Thyroid gland (tissue), 4 donors: Measurements from ENCODE around the gene EIF4E3. TPM values are rescaled to one million over a fixed set of nuclear protein-coding genes. Genes with fewer than 3 reads are reported as not detected.

Experiments used
- DNase-seq, 2 donors: peaks; one replicate each; pipeline ENCODE4 v3.0.0-alpha.2; 2019
- H3K27ac ChIP-seq, 3 donors: fragments of 200-600 bp; sonication (generic); 1 replicate in 2 of 3; 2 replicates in 1 of 3; pipeline ENCODE4 v1.5.1; 2016 to 2019; ENCODE audit warnings: mild to moderate bottlenecking in 1 of 3, moderate library complexity in 1 of 3
- H3K27me3 ChIP-seq: fragments of 200-600 bp; sonication (generic); one replicate; pipeline ENCODE4 v1.5.1; 2019
- H3K36me3 ChIP-seq, 2 donors: fragments of 200-600 bp; sonication (generic); one replicate each; pipeline ENCODE4 v1.5.1; 2016 to 2019
- H3K4me1 ChIP-seq, 2 donors: fragments of 200-600 bp; sonication (generic); one replicate each; pipeline ENCODE4 v1.5.1; 2017 to 2019
- H3K4me3 ChIP-seq, 3 donors: fragments of 200-600 bp; sonication (generic); replicated peaks in 1 of 3; 1 replicate in 2 of 3; 2 replicates in 1 of 3; pipeline ENCODE4 v1.5.1; 2016; ENCODE audit warnings: mild to moderate bottlenecking in 1 of 3
- H3K9me3 ChIP-seq: fragments of 200-600 bp; sonication (generic); one replicate; pipeline ENCODE4 v1.5.1; 2017
- POLR2A ChIP-seq, 2 donors: fragments of 450-650 bp; IDR thresholded peaks; one replicate each; pipeline ENCODE4 v1.6.1; 2017; ENCODE audit warnings: antibody characterized with exemption in 2 of 2, mild to moderate bottlenecking in 2 of 2, moderate library complexity in 1 of 2
- WGBS, 2 donors: methylation state at CpG; one replicate each; pipeline ENCODE4 v1.1.5; 2017; 5-methylcytosine and 5-hydroxymethylcytosine counted together
- intact Hi-C: fragments of 100-400 bp; cut with DNase I; formaldehyde crosslinking; loops from one replicate; pipeline ENCODE4 v1.15.1; 2023
- total RNA-seq, 4 donors: library from RNA; depleted of rRNA; stranded (reverse); fragments of >200 nt; gene quantifications; one replicate each; pipeline ENCODE4 v1.2.3, GENCODE V29; 2016
- TF ChIP-seq, protein P1 (sequence below), 6 experiments: fragments of 200-600 bp in 3 of 6; fragments of 450-650 bp in 3 of 6; sonication (generic) in 3 of 6; IDR thresholded peaks; one replicate each; pipeline ENCODE4 v1.5.1; 2016 to 2019; ENCODE audit warnings: antibody characterized with exemption in 6 of 6, mild to moderate bottlenecking in 2 of 6, inconsistent platforms in 1 of 6, moderate library complexity in 1 of 6

EIF4E3 gene
- total RNA-seq, 4 donors from 2014 or later: 18.4 to 26.6 (median 26.0) TPM

GRCh38 chr3:71676931-71677330, 48.3 kb downstream of the EIF4E3 start:
- DNase-seq: no peak
- Histone ChIP-seq H3K27ac (no peak overlapping the region), H3K27me3 (no peaks in the 10 kb centered on the region), H3K4me1 (peaks cover 12 to 19% of the 10 kb centered on the region in 2 donors), H3K9me3 (no peaks in the 10 kb centered on the region), H3K4me3 (no peak overlapping the region), H3K36me3 (no peaks in the 10 kb centered on the region)
- intact Hi-C loops: no loop called here
- TF ChIP-seq POLR2A (IDR thresholded peaks at IDR 0.05): no peak
- TF ChIP-seq, protein P1, sequence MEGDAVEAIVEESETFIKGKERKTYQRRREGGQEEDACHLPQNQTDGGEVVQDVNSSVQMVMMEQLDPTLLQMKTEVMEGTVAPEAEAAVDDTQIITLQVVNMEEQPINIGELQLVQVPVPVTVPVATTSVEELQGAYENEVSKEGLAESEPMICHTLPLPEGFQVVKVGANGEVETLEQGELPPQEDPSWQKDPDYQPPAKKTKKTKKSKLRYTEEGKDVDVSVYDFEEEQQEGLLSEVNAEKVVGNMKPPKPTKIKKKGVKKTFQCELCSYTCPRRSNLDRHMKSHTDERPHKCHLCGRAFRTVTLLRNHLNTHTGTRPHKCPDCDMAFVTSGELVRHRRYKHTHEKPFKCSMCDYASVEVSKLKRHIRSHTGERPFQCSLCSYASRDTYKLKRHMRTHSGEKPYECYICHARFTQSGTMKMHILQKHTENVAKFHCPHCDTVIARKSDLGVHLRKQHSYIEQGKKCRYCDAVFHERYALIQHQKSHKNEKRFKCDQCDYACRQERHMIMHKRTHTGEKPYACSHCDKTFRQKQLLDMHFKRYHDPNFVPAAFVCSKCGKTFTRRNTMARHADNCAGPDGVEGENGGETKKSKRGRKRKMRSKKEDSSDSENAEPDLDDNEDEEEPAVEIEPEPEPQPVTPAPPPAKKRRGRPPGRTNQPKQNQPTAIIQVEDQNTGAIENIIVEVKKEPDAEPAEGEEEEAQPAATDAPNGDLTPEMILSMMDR (IDR thresholded peaks at IDR 0.05): no peak
- 88% methylated on average over 2 of the region's 2 CpGs for WGBS, 2 donors

- no peak overlapping the region for H3K27ac ChIP-seq
- DNase-seq: no peak
- H3K27me3 ChIP-seq: no peaks in the 10 kb centered on the region
These were observed 51.7 kb downstream of the EIF4E3 start for GRCh38 chr3:71673486-71673885.

GRCh38 chr3:71672807-71673206, 52.4 kb downstream of the EIF4E3 start:
- Histone ChIP-seq H3K36me3 (no peaks in the 10 kb centered on the region), H3K27ac (no peak overlapping the region), H3K4me1 (no peaks in the 10 kb centered on the region), H3K4me3 (no peak overlapping the region), H3K9me3 (no peaks in the 10 kb centered on the region), H3K27me3 (no peaks in the 10 kb centered on the region)
- 86 to 98% methylated on average over 6 of the region's 6 CpGs for WGBS, 2 donors
- intact Hi-C loops: no loop called here
- DNase-seq: no peak
- no peak for TF ChIP-seq POLR2A (IDR thresholded peaks at IDR 0.05)
- TF ChIP-seq, protein P1 (IDR thresholded peaks at IDR 0.05): no peak

More at GRCh38 chr3:71673486-71673885, 51.7 kb downstream of the EIF4E3 start:
- intact Hi-C loops: no loop called here
- no peaks in the 10 kb centered on the region for H3K36me3 ChIP-seq
- H3K9me3 ChIP-seq: no peaks in the 10 kb centered on the region
- WGBS, 2 donors: 90 to 98% methylated on average over 1 of the region's 1 CpG
- H3K4me1 ChIP-seq: no peaks in the 10 kb centered on the region
- no peak for TF ChIP-seq POLR2A (IDR thresholded peaks at IDR 0.05)
- TF ChIP-seq, protein P1 (IDR thresholded peaks at IDR 0.05): no peak
- no peak overlapping the region for H3K4me3 ChIP-seq

DNA sequence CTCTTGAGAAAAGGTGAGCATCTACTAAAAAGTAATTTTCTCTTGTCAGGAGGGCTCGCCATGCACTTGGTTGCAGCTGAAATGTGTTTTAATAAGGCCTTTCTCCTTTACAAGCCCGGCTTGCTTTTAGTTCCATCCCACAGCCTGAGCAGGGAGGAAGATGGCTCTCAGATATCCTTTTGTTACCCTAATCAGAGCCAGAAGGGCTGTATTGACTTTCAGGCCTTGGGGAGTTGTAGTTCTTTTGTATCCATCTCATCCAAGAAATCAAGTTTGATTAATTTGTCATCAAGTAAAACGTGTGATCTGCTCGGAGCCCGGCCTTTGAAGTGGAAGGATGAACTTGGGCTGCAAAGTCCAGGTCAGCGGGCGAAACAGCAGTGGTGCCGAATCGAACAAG, 52.9 kb downstream of the EIF4E3 start:
- WGBS, 2 donors: 88 to 89% methylated on average over 9 of the region's 9 CpGs
- Histone ChIP-seq H3K4me3 (no peak overlapping the region), H3K27me3 (no peaks in the 10 kb centered on the region), H3K4me1 (no peaks in the 10 kb centered on the region), H3K36me3 (no peaks in the 10 kb centered on the region), H3K9me3 (no peaks in the 10 kb centered on the region), H3K27ac (no peak overlapping the region)
- TF ChIP-seq, protein P1 (IDR thresholded peaks at IDR 0.05): no peak
- TF ChIP-seq POLR2A (IDR thresholded peaks at IDR 0.05): no peak
- intact Hi-C loops: no loop called here
- no peak for DNase-seq

DNA sequence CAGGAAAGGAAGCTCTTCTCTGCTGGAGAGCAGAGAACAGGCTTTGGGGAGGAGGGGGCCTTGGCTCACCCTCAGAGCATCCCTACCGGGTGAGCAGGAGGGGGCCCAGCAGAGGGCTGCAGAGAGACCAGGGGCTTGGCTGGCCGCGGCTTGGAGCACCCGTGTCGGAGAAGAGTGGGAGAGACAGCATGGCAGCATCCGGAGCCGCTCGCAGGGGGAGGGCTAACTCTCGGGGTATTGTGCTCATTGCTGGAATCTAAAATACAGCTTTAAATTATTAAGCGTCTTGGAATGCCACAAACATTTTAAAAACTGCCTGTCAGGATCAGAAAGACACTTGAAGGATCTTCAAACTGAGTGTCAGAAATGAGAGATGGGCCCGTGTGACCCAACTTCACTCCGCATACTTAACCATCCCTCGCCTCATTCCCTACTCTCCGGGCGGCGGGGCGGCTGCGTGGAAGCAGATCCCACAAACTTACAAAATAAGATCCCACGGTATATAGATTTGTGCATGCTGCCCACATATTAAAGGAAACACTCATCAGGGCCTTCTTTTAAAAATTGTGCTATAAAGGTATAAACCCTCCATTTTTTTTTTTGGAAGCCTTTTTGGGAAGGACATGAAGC, 53.9 kb downstream of the EIF4E3 start:
- H3K4me1 ChIP-seq: no peaks in the 10 kb centered on the region
- H3K9me3 ChIP-seq: no peaks in the 10 kb centered on the region
- H3K27me3 ChIP-seq: no peaks in the 10 kb centered on the region
- H3K4me3 ChIP-seq: no peak overlapping the region
- no peak for DNase-seq
- WGBS, 2 donors: 81 to 89% methylated on average over 19 of the region's 19 CpGs
- no peaks in the 10 kb centered on the region for H3K36me3 ChIP-seq
- TF ChIP-seq, protein P1 (IDR thresholded peaks at IDR 0.05): no peak
- no peak for TF ChIP-seq POLR2A (IDR thresholded peaks at IDR 0.05)
- intact Hi-C loops: no loop called here
- H3K27ac ChIP-seq: no peak overlapping the region
